OCI-LY7 (cell line): ENCODE data around the gene ARID5B.

Source experiments
- EZH2phosphoT487 ChIP-seq: fragments of 200-600 bp; sonication (generic); IDR thresholded peaks from 2 replicates; pipeline ENCODE4 v1.6.1; 2018; ENCODE audit warnings: low read depth, borderline replicate concordance, mild to moderate bottlenecking, mixed run types, antibody characterized with exemption, low read length, moderate library complexity, mixed read lengths
- TF ChIP-seq, protein P1 (sequence below): fragments of 200-600 bp; sonication (generic); conservative IDR thresholded peaks from 2 replicates; pipeline ENCODE4 v1.5.1; 2014; ENCODE audit warnings: mild to moderate bottlenecking, antibody characterized with exemption, low read length, moderate library complexity, mixed read lengths

DNA sequence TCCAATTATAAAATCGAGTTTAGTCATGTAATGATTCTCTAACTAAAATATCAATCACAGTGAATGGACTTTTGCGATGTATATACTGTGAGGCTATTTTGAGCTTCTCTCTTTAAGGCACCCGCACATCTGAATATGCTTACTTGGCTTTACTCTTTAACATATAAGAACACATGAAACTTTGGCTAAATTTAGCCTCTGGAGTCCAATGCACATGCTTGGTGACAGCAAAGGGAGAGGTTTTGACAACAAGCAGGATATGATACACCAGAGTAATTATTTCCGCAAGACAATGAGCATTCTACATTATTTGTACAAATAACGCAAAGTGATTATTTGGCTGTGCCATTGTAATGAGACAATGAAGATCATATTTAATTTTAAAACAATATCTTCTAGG lies 72.4 kb downstream of the ARID5B start:
- TF ChIP-seq, protein P1, sequence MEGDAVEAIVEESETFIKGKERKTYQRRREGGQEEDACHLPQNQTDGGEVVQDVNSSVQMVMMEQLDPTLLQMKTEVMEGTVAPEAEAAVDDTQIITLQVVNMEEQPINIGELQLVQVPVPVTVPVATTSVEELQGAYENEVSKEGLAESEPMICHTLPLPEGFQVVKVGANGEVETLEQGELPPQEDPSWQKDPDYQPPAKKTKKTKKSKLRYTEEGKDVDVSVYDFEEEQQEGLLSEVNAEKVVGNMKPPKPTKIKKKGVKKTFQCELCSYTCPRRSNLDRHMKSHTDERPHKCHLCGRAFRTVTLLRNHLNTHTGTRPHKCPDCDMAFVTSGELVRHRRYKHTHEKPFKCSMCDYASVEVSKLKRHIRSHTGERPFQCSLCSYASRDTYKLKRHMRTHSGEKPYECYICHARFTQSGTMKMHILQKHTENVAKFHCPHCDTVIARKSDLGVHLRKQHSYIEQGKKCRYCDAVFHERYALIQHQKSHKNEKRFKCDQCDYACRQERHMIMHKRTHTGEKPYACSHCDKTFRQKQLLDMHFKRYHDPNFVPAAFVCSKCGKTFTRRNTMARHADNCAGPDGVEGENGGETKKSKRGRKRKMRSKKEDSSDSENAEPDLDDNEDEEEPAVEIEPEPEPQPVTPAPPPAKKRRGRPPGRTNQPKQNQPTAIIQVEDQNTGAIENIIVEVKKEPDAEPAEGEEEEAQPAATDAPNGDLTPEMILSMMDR = no peak
- TF ChIP-seq EZH2phosphoT487 = no peak
